HCEC 1CT (cell line): ENCODE data around the gene CD93.

Experiments
- DNase-seq: peaks from one replicate; pipeline ENCODE4 v3.0.0-alpha.2; 2017

CD93 gene

DNA sequence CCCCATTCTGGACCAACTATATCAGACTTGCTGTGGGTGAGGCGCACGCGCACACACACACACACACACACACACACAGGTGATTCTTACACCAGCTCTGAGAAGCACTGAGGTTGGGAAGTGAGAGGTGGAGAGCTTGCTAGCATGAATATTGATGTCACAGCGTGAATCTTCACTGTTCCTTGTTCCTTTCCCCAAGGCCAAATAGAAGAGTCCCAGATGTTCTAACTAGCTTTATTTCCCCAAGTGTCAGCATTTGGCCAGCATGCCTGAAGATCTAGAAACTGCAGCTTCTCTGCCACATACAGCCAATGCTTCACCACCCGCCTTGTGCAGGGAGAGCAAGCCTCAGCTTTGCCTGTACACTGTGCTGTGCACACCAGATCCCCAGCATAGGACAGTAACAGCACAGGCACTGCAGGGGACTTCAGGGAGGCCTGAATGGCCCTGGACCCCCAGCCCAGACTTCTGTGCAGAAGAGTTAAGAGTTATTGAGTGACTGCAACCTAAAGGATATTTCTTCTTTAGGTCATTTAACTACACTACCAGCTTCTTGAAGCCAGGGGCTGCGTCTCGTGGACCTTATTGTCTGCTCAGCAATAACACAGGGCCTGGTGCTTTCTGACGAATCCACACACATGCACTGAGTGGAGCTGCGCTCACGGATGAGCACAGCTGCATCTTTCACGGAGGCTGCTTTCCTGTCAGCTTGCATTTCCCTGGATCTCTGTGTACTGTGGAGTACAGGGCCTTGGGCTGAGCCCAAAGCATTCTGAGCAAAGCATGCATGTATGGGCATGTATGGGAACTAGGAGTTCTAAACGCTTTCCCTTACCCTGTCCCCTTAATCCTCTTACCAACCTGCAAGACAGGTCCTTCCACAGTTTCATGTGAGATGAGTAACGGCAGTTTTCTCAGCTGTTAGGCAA, 13.9 kb upstream of the CD93 start:
- DNase-seq = no peak

DNA sequence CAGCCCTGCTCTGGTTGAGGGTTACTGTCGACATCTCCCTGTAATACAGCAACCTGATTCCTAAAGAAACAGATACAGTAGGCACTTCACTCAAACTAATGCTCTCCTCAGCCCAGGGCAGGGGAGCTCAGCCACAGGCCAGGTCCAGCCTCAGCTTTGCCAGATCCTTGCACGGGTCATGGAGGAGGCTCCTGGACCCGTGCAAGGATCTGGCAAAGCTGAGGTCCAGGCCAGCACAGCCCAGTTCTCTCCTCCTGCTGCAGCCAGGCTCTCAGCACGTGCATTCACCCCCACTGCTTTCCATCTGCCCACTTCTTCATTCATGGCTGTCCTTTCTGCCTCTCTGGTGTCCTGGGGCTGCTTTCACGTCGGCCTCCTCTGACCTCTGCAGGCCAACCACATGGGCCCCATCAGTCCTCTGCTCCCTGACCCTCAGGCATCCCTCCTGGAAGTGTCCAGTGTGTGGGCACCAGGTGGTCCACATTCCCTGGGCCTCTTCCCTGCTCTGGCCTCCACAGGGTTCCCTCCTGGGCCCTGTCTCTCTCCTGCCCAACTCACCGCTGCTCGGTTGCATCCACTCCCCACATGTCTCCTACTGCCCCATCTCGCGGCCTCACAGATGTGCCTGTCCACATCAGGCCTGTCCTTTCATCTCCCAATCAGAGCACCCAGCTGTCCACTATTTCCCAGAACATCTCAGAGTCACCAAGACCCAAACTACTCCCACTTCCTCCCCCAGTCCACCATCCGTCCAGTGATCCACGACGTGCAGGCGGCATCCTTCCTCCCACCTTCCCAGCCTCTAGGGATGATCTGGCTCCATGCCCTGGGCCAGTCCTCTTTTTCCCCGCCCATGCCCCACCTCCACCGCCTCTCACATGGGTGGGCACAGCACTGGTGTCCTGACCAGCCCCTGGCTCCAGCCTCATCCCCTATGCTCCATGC, 11.8 kb upstream of the CD93 start:
- no peak for DNase-seq

DNA sequence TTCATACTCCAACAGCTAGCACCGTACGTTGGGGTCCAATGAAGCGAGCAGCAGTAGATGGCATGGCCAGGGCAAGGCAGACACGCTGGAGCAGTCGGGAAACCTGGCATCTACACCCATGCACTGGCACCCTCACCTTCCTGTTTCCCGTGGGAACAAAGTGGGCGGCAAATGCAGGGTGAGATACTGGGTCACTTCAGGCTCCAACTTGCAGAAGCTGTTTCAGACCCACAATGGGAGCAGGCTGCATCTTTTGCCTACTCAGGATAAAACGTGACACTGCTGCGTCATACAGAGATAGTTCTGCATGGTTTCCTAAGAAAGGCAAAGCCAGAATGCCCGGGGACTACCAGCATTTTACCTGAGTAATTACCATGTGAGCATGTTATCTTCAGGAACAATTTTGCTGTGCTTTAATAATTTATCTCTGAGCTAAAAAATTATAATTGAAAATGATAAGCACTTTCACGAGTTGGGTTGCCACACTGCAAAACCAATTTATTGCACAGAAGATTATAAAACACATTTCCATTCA, 10.9 kb upstream of the CD93 start:
- DNase-seq = no peak

GRCh38 chr20:23096097-23096496, 10.0 kb upstream of the CD93 start:
- no peak for DNase-seq

DNA sequence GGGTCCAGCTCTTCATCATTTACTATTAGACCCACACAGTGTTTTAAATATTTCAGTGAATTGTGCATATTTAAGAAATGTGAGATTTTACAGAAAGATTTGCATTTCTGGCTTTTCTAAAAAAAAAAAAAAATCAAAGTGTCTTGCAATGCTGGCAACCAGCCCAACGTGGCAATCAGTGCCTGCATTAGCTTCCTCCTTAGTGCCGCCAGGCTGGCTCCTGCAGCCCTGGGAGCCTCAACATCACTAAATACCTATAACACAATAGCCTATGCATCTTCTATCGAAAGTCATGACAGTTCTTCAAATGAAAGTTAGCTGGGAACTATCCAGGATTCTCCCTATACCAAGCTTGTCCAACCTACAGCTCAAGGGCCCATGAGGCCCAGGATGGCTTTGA, 9.4 kb upstream of the CD93 start:
- no peak for DNase-seq

DNA sequence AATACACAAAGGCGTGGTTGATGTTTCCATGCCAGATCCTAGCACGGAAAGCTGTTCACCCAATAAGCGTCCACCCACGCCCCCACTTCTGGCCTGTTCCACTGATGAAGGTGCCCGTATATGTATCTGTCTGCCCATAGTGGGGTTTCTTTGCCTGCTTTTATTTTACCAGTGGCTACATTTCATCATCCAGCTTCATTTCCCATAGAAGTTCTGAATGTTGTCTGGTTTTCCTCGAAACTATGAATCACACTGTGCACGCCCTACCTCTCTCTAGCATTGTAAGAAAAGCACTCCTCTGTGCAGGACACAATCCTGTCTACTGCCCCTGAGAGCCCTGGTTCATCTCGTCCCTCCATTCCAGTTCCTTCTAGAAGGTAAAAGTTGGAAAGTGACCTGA, 8.8 kb upstream of the CD93 start:
- no peak for DNase-seq

DNA sequence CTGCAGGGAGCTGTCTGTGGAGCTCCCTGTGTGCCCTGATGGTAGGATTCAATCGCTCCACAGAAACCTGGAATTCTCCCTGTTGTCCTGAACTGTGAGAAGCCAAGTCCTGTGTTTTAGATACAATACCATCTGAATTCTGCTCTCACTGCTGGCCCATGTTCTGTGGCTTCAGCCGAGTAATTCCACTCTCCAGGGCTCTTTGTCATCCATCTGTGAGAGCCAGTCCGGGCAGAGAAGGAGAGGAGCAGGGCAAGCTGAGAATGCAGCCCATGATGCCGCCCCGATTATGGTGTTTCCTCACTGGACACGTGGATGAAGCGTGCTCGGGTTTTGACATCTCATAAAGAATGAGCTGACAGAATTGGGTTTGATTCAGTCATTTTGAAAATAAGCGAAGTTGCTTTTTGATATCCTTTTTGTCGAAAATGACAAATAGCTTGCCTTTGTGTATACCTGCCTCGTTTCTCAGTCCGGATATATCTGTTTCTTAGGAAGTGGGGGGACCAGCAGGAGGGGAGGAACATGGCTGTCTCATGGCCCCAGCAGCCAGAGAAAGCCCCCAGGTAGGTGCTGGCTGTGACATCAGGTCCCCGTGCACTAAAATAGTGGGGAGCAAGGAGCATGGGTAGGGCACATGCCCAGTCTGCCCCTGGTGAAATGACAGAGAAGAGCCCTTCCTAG, 8.2 kb upstream of the CD93 start:
- no peak for DNase-seq

DNA sequence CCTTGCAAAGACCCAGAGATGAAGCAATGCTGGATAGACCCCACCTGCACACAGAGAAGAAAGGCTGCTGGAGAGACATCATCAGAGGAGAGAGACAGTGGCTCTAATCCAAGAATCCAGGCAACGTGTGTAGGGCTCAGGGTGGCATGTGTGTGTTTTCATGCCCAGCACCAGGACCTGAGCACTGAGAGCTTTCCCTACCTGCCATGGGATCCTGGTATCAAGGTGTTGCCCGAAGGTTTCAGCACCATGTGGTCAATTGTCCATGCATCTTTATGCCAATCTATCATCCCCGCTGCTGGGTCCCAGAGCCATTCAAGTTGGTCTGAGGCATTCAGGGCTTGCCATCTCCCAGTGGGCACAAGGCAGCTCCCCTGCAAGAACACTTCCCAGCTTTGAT, 7.5 kb upstream of the CD93 start:
- DNase-seq = no peak

- no peak for DNase-seq
Observed at GRCh38 chr20:23092861-23093495, 6.9 kb upstream of the CD93 start.

DNA sequence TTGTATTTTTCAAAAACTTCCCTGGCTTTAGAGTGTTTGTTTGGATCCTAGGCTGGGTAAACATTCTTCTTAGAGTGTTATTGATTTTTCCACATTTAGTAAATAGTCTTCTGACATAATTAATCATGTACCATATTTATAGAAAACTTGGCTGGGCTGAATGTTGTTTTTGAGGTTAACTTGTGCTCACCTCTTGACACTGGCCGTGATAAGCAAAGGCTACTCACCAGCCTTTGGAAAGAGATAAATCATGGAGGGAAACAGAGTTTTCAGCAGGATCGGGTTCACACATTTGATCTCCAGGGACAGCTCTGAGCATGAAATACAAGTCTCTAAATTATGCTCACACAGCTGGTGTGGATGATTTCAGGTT, 6.2 kb upstream of the CD93 start:
- DNase-seq = no peak

DNA sequence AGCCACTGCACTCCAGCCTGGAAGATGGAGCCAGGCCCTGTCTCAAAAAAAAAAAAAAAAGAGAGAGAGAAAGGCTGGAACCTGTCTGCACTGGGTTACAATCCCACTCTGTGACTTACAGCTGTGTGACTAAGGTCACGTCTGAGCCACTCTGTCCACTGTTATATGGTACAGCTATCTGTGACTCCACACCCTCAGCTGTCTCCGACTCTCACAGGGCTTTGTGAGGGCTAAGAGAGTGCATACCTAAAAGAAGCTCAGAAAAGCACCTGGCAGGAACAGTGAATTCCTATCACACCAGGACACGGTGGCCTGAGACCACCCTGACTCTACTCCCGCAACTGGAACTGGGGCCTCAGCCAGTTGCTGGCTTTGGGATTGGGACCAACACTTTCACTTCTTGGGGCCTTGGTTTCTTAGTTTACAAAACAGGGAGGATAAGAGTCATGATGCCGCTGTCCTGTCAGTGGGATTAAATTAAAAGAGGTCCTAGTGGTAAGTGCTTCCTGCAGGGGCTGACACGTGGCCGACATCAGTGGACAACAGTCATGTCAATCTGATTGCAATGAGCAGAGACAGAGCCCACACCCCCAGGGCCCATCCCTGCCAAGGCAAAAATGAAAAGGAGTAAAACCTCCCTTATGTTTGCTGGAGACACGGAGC, 5.7 kb upstream of the CD93 start:
- DNase-seq = no peak

DNA sequence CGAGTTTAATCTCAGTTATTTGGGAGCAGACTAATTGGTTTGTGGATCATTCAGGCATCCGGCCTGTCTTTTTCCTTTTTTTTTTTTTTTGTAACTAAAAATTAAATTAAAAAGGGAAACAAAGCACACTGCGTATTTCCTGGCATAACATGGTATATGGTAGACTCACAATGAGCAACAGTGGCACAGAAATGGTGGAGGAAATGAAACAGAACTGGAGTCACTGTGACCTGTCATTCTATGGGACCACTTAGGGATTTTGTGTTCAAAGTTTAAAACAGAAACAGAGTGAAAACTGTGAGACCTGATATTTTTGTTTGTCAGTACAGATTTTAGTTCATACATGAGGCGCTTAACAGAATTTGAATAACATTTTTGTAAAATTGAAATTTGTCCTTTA, 4.8 kb upstream of the CD93 start:
- DNase-seq = no peak

- no peak for DNase-seq
Observed at GRCh38 chr20:23090147-23090546, 4.0 kb upstream of the CD93 start.

DNA sequence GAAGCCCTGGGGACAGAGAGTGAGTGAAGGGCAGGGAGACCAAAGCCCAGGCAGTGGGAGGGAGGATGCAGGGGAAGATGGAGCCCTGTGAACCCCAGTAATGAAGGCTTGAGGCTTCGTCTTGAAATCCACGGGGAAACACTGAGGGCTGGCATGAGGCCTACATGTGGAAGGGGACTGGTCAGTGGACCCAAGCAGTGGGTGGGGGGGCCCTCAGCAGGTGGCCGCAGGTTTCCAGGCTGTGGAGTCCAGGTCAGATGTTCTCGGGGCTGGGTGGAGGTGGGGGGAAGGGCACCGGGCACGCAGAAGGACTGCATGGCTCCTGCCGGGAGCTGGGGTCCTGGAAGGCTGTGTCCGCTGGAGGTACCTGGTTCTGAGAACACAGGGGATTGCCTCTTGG, 2.7 kb upstream of the CD93 start:
- DNase-seq = no peak

- no peak for DNase-seq
Observed at GRCh38 chr20:23087587-23088251, 1.6 kb upstream of the CD93 start.

GRCh38 chr20:23086931-23087411, 847 bp upstream of the CD93 start:
- DNase-seq = no peak

DNA sequence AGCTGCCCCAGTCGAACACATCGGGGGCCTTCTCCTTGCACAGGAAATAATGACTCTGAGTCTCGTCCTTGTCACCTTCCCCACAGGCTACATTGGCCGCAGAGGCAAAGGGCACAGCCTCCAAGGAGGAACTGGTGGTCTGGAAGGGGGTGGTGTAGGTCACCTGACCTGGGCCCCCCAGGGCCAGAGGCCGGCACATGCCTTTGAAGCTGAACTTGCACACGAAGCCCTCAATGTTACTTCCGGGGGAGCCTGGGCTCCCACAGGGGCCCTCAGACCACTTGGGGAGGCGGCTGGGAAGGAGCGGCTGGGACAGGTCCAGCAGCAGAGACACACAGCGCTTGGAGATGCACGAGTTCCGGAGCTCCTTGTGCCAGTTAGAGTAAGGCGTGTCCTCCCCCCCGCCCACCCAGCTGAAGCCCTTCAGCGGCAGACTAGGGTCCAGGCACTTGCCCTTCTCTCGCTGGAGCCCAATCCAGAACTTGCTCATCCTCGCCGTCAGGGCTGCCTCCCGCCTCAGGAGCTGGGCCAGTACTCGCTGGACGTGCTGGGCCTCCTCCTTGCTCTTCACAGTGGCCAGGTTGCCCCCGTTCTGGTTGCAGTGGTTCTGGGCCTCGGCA, 578 bp downstream of the CD93 start:
- DNase-seq = no peak

- no peak for DNase-seq
Observed at GRCh38 chr20:23084845-23085365, 1.2 kb downstream of the CD93 start.

GRCh38 chr20:23084282-23084844, 1.8 kb downstream of the CD93 start:
- no peak for DNase-seq

DNA sequence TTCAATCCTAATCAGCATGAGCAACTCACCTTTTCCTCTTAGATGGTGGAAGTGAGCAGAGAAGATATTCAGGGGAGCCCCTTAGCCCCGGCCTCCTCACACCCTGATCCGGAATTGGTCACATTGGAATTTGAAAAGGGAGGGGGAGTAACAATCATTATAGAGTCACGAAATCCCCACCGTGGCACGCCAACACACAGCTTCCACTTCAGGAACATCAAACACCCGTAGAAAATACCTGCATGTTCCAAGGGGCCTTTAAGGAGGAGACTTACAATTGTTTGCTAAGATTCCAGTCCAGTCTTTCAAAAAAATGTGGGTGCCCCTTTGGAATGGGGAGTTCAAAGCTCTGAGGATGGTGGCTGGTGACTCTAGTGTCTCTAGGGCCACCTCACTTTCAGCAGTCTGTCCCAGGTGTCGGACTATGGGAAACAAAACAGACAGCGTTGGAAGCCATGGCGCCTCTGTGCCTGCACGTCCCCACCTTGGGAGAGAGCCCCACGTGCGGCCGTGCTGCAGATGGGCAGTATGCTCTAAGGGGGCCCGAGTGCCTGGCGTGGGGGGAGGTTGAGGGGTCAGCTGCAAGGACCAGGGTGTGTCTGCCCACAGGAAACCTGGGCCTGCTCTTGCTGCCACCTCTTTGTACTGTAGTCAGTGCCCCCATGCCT, 2.4 kb downstream of the CD93 start:
- DNase-seq = no peak
